Measurements from ENCODE around the gene NAT14.

- TF ChIP-seq CTCF (IDR thresholded peaks at IDR 0.05) (no peak), REST (IDR thresholded peaks at IDR 0.05; ENCODE audit: insufficient read depth in 1 of 2, low read depth in 2 of 2, low read length in 1 of 2) (no peak), SIN3A (IDR thresholded peaks at IDR 0.05; ENCODE audit: borderline replicate concordance, insufficient read depth, low read depth, low read length) (no peak)
Observed at GRCh38 chr19:55486971-55487923, 2.3 kb downstream of the NAT14 start.

Data from Panc1 (cell line).